ENCODE measurements around the gene MRGPRG.

The MRGPRG gene

GRCh38 chr11:3225826-3226750, 7.5 kb upstream of the MRGPRG start:
- no peak for DNase-seq

- DNase-seq: no peak
These were observed 6.6 kb upstream of the MRGPRG start for GRCh38 chr11:3225159-3225758.

GRCh38 chr11:3224401-3225057, 5.9 kb upstream of the MRGPRG start:
- DNase-seq: no peak

GRCh38 chr11:3223932-3224381, 5.3 kb upstream of the MRGPRG start:
- no peak for DNase-seq

- DNase-seq: peak in 1 of 5 experiments; percentile 15
These were observed 4.6 kb upstream of the MRGPRG start for GRCh38 chr11:3222941-3223915.

- no peak for DNase-seq
These were observed 3.6 kb upstream of the MRGPRG start for GRCh38 chr11:3222003-3222855.

GRCh38 chr11:3221408-3222002, 2.9 kb upstream of the MRGPRG start:
- DNase-seq: no peak

GRCh38 chr11:3220521-3221407, 2.2 kb upstream of the MRGPRG start:
- peak in 1 of 5 experiments; percentile 5 for DNase-seq

GRCh38 chr11:3220101-3220500, 1.5 kb upstream of the MRGPRG start:
- DNase-seq: no peak

GRCh38 chr11:3219281-3219892, 774 bp upstream of the MRGPRG start:
- no peak for DNase-seq

- peak in 1 of 5 experiments; percentile 7 for DNase-seq
These were observed 663 bp downstream of the MRGPRG start for GRCh38 chr11:3217818-3218482.

GRCh38 chr11:3216027-3216525, 2.5 kb downstream of the MRGPRG start:
- DNase-seq: no peak

- no peak for DNase-seq
These were observed 3.1 kb downstream of the MRGPRG start for GRCh38 chr11:3215346-3216026.

- no peak for DNase-seq
These were observed 4.3 kb downstream of the MRGPRG start for GRCh38 chr11:3214420-3214699.

GRCh38 chr11:3213659-3214419, 4.8 kb downstream of the MRGPRG start:
- DNase-seq: no peak

- DNase-seq: peak in 1 of 5 experiments; percentile 4
These were observed 10.3 kb downstream of the MRGPRG start for GRCh38 chr11:3208272-3208671.

GRCh38 chr11:3207526-3208189, 11.0 kb downstream of the MRGPRG start:
- no peak for DNase-seq

All from T-helper 2 cell (primary cell).